ENCODE measurements around the gene KLHL13.

Gene KLHL13

GRCh38 chrX:117987373-117987772 is 129.2 kb downstream of the KLHL13 start:
- no peak for DNase-seq (ENCODE audit: extremely low spot score)
- ChIA-PET POLR2A (no interaction called here), CTCF (no interaction called here)
- TF ChIP-seq CTCF (IDR thresholded peaks at IDR 0.05; ENCODE audit: control extremely low read depth, extremely low read depth, low read depth, missing control alignments), result no peak

- no peak for DNase-seq (ENCODE audit: extremely low spot score)
- ChIA-PET CTCF (interaction anchor here (0.7 to 4.8 kb wide), 4 partner anchors 11 to 578 kb away, joined by 3 to 20 read pairs (median 4); no protein-coding TSS in a partner anchor), POLR2A (no interaction called here)
- TF ChIP-seq CTCF (IDR thresholded peaks at IDR 0.05; ENCODE audit: control extremely low read depth, extremely low read depth, low read depth, missing control alignments), result no peak
These were observed 131.4 kb downstream of the KLHL13 start for GRCh38 chrX:117985241-117985640.

GRCh38 chrX:117982694-117983392 is 133.8 kb downstream of the KLHL13 start:
- DNase-seq (ENCODE audit: extremely low spot score), result no peak
- ChIA-PET CTCF (interaction anchor here (0.7 to 4.8 kb wide), 4 partner anchors 9 to 272 kb away, joined by 3 to 20 read pairs (median 3); no protein-coding TSS in a partner anchor), POLR2A (no interaction called here)
- no peak for TF ChIP-seq CTCF (IDR thresholded peaks at IDR 0.05; ENCODE audit: control extremely low read depth, extremely low read depth, low read depth, missing control alignments)

- no peak for TF ChIP-seq CTCF (IDR thresholded peaks at IDR 0.05; ENCODE audit: control extremely low read depth, extremely low read depth, low read depth, missing control alignments)
- ChIA-PET CTCF (no interaction called here), POLR2A (no interaction called here)
- DNase-seq (ENCODE audit: extremely low spot score), result no peak
These were observed 138.2 kb downstream of the KLHL13 start for GRCh38 chrX:117978402-117978801.

GRCh38 chrX:117977526-117977925 is 139.1 kb downstream of the KLHL13 start:
- POLR2A ChIA-PET, result no interaction called here
- CTCF ChIA-PET, result no interaction called here
- TF ChIP-seq CTCF (IDR thresholded peaks at IDR 0.05; ENCODE audit: control extremely low read depth, extremely low read depth, low read depth, missing control alignments), result no peak
- no peak for DNase-seq (ENCODE audit: extremely low spot score)

GRCh38 chrX:117973110-117973807 is 143.4 kb downstream of the KLHL13 start:
- ChIA-PET POLR2A (no interaction called here), CTCF (interaction anchor here (1.0 to 3.9 kb wide), 2 partner anchors 11 to 16 kb away, joined by 3 to 20 read pairs; no protein-coding TSS in a partner anchor)
- DNase-seq (ENCODE audit: extremely low spot score), result no peak
- TF ChIP-seq CTCF (IDR thresholded peaks at IDR 0.05; ENCODE audit: control extremely low read depth, extremely low read depth, low read depth, missing control alignments), result no peak
